Right lobe of liver (tissue), 6 donors: ENCODE measurements around the gene COL5A1. TPM values are rescaled to one million over a fixed set of nuclear protein-coding genes. Genes with fewer than 3 reads are reported as not detected.
A peak's percentile ranks its signal among the peaks of the same experiment; 100 is the strongest.

ENCODE experiments used
- ATAC-seq, 4 donors: fragments of 200-7000 bp; cut with Tn5 transposase; one replicate each; pipeline ENCODE4 v1.9.1; 2020; ENCODE audit warnings: mild to moderate bottlenecking in 4 of 4, moderate library complexity in 4 of 4
- DNase-seq, 3 donors: peaks; one replicate each; pipeline ENCODE4 v3.0.0-alpha.2; 2020
- H3K27ac ChIP-seq, 3 donors: fragments of 200-600 bp; one replicate each; pipeline ENCODE4 v1.8.0; 2022
- H3K27me3 ChIP-seq, 2 donors: fragments of 200-600 bp; one replicate each; pipeline ENCODE4 v1.8.0; 2022
- H3K36me3 ChIP-seq, 4 donors: fragments of 200-600 bp; sonication (generic) in 1 of 4; one replicate each; pipeline versions ENCODE4 v1.5.1 to v1.8.0; 2017 to 2022; ENCODE audit warnings: control low read depth in 1 of 4
- H3K4me1 ChIP-seq, 4 donors: fragments of 200-600 bp; sonication (generic) in 1 of 4; one replicate each; pipeline versions ENCODE4 v1.5.1 to v1.8.0; 2017 to 2022; ENCODE audit warnings: control low read depth in 1 of 4
- H3K4me3 ChIP-seq, 3 donors: fragments of 200-600 bp; one replicate each; pipeline ENCODE4 v1.8.0; 2022
- H3K9me3 ChIP-seq, 4 donors: fragments of 200-600 bp; sonication (generic) in 1 of 4; one replicate each; pipeline versions ENCODE4 v1.5.1 to v1.8.0; 2017 to 2022; ENCODE audit warnings: control low read depth in 1 of 4
- CTCF ChIP-seq, 4 donors: fragments of 200-600 bp in 3 of 4; fragments of 450-650 bp in 1 of 4; IDR thresholded peaks; one replicate each; pipeline versions ENCODE4 v1.5.1 to v1.8.0; 2016 to 2022; ENCODE audit warnings: antibody characterized with exemption in 4 of 4, mild to moderate bottlenecking in 2 of 4
- POLR2A ChIP-seq: fragments of 450-650 bp; IDR thresholded peaks from one replicate; pipeline ENCODE4 v1.6.1; 2017; ENCODE audit warnings: antibody characterized with exemption, mild to moderate bottlenecking
- WGBS: methylation state at CpG from one replicate; pipeline ENCODE4 v1.1.6; 2018; ENCODE audit warnings: low coverage, low lambda C conversion rate; ENCODE audit not compliant: insufficient coverage; ENCODE audit errors: missing lambda C conversion rate; 5-methylcytosine and 5-hydroxymethylcytosine counted together
- intact Hi-C, 2 donors: fragments of 100-400 bp; cut with DNase I; formaldehyde crosslinking; loops; one replicate each; pipeline versions ENCODE4 v1.11.2 to v1.14.1; 2022
- total RNA-seq, 6 experiments: library from RNA; depleted of rRNA in 2 of 6; stranded (reverse); fragments of >200 nt in 2 of 6; fragmentation: NEBNext Ultra II Directional in 3 of 6; extraction: Animal tissue kit (Norgen Biotek cat#: 25700) in 3 of 6; gene quantifications; one replicate each; pipeline versions ENCODE4 v1.1.0 to v1.2.4, GENCODE V29; 2016 to 2023
- donor health status: DM: no; HTN: yes; CAD: no.
- donor health status: DM: no; HTN: no; CAD: no.
- donor health status: DM: no; HTN: no; CAD: no.
- donor health status: DM: no; HTN: yes; CAD: no.
- donor health status: DM: no; HTN: yes; CAD: no.

COL5A1 gene
- total RNA-seq, 6 experiments from 2014 or later = 1.5 to 17.0 (median 7.7) TPM

- Histone ChIP-seq H3K36me3 (no peaks in the 10 kb centered on the region), H3K27me3 (no peaks in the 10 kb centered on the region), H3K4me3 (no peak overlapping the region), H3K4me1 (no peaks in the 10 kb centered on the region), H3K27ac (peak overlapping the region in 1 of 3 donors; percentile 16), H3K9me3 (no peaks in the 10 kb centered on the region)
- TF ChIP-seq POLR2A = no peak
- TF ChIP-seq CTCF (IDR thresholded peaks at IDR 0.05) = no peak
- ATAC-seq (peak; percentile 26 to 58 (median 54)), DNase-seq (peak in 1 of 3 donors; percentile 52)
- intact Hi-C loops = no loop called here
- 26% methylated on average over 7 of the region's 34 CpGs for WGBS
These were observed 129.7 kb downstream of the COL5A1 start for GRCh38 chr9:134770972-134771971.

GRCh38 chr9:134772331-134772730 lies 130.7 kb downstream of the COL5A1 start:
- Histone ChIP-seq H3K36me3 (no peaks in the 10 kb centered on the region), H3K9me3 (no peaks in the 10 kb centered on the region), H3K27ac (no peak overlapping the region), H3K4me3 (no peak overlapping the region), H3K27me3 (no peaks in the 10 kb centered on the region), H3K4me1 (no peaks in the 10 kb centered on the region)
- DNase-seq (no peak), ATAC-seq (no peak)
- no peak for TF ChIP-seq POLR2A
- TF ChIP-seq CTCF (IDR thresholded peaks at IDR 0.05) = no peak
- intact Hi-C loops = no loop called here
- WGBS = no CpG with 5 or more reads among the region's 12 CpGs

GRCh38 chr9:134773842-134774241 lies 132.2 kb downstream of the COL5A1 start:
- H3K9me3 ChIP-seq = no peaks in the 10 kb centered on the region
- intact Hi-C loops = no loop called here
- WGBS = 43% methylated on average over 2 of the region's 11 CpGs
- ATAC-seq (no peak), DNase-seq (no peak)
- H3K36me3 ChIP-seq = no peaks in the 10 kb centered on the region
- H3K4me1 ChIP-seq = no peaks in the 10 kb centered on the region
- no peaks in the 10 kb centered on the region for H3K27me3 ChIP-seq
- TF ChIP-seq CTCF (IDR thresholded peaks at IDR 0.05) (no peak), POLR2A (no peak)
- no peak overlapping the region for H3K27ac ChIP-seq
- no peak overlapping the region for H3K4me3 ChIP-seq

- no peak overlapping the region for H3K4me3 ChIP-seq
- no peak for DNase-seq
- TF ChIP-seq CTCF (IDR thresholded peaks at IDR 0.05) (no peak), POLR2A (no peak)
- intact Hi-C loops = no loop called here
- H3K4me1 ChIP-seq = no peaks in the 10 kb centered on the region
- ATAC-seq = no peak
- WGBS = 45% methylated on average over 8 of the region's 10 CpGs
- H3K36me3 ChIP-seq = no peaks in the 10 kb centered on the region
- no peaks in the 10 kb centered on the region for H3K9me3 ChIP-seq
- H3K27me3 ChIP-seq = no peaks in the 10 kb centered on the region
- no peak overlapping the region for H3K27ac ChIP-seq
These were observed 132.8 kb downstream of the COL5A1 start for GRCh38 chr9:134774410-134774809.
